HCT116 (cell line): ENCODE results near the gene ZNF282.

ENCODE experiments used
- CEBPB ChIP-seq: IDR thresholded peaks from 2 replicates; pipeline ENCODE4 v1.6.1; 2012; ENCODE audit warnings: low read depth
- CTCF ChIP-seq, 3 experiments: fragments of 200-600 bp in 1 of 3; sonication (generic) in 1 of 3; IDR thresholded peaks in 2 of 3; conservative IDR thresholded peaks in 1 of 3; 2 replicates each; pipeline ENCODE4 v1.5.1; 2012 to 2017; ENCODE audit warnings: low read depth in 2 of 3, low read length in 2 of 3, antibody characterized with exemption in 1 of 3, borderline replicate concordance in 1 of 3, control low read depth in 1 of 3, mild to moderate bottlenecking in 1 of 3, mixed read lengths in 1 of 3, mixed run types in 1 of 3, moderate library complexity in 1 of 3; ENCODE audit not compliant: insufficient read depth in 1 of 3
- EGR1 ChIP-seq: IDR thresholded peaks from 2 replicates; pipeline ENCODE4 v1.6.1; 2012; ENCODE audit warnings: low read depth
- EZH2 ChIP-seq: fragments of 200-600 bp; sonication (generic); IDR thresholded peaks from 2 replicates; pipeline ENCODE4 v1.6.1; 2017; ENCODE audit warnings: antibody characterized with exemption, mixed run types
- EZH2phosphoT487 ChIP-seq: fragments of 200-600 bp; IDR thresholded peaks from 2 replicates; pipeline ENCODE4 v1.6.1; 2018; ENCODE audit warnings: antibody characterized with exemption, borderline replicate concordance
- POLR2A ChIP-seq: IDR thresholded peaks from 2 replicates; pipeline ENCODE4 v1.7.0; 2011; ENCODE audit warnings: borderline replicate concordance; ENCODE audit not compliant: insufficient read depth, insufficient read length; ENCODE audit errors: extremely low read depth
- POLR2AphosphoS5 ChIP-seq: IDR thresholded peaks from 2 replicates; pipeline ENCODE4 v1.6.1; 2011; ENCODE audit warnings: mild to moderate bottlenecking, low read depth, low read length, moderate library complexity
- REST ChIP-seq: IDR thresholded peaks from 2 replicates; pipeline ENCODE4 v1.6.1; 2012; ENCODE audit warnings: low read depth
- ZBTB33 ChIP-seq: IDR thresholded peaks from 2 replicates; pipeline ENCODE4 v1.6.1; 2011; ENCODE audit warnings: mild to moderate bottlenecking, low read length, moderate library complexity; ENCODE audit not compliant: insufficient replicate concordance; ENCODE audit errors: extremely low read depth
- ZNF274 ChIP-seq: fragments of 200-500 bp; sonication (Bioruptor generic); IDR thresholded peaks from 2 replicates; pipeline ENCODE4 v1.6.1; 2014; ENCODE audit warnings: mild to moderate bottlenecking, low read depth, low read length, inconsistent platforms
- TF ChIP-seq, protein P1 (sequence below): IDR thresholded peaks from 2 replicates; pipeline ENCODE4 v1.6.1; 2012

GRCh38 chr7:149261316-149261828 lies 66.0 kb downstream of the ZNF282 start:
- TF ChIP-seq CTCF (IDR thresholded peaks at IDR 0.05 in 2 of 3, conservative IDR thresholded peaks at IDR 0.05 in 1 of 3; ENCODE audit: borderline replicate concordance in 1 of 3, insufficient read depth in 1 of 3, low read depth in 2 of 3, low read length in 2 of 3) = no peak
- no peak for TF ChIP-seq POLR2A
- no peak for TF ChIP-seq CEBPB
- TF ChIP-seq POLR2AphosphoS5 = no peak
- no peak for TF ChIP-seq EGR1
- TF ChIP-seq REST = no peak
- no peak for TF ChIP-seq ZBTB33
- no peak for TF ChIP-seq EZH2phosphoT487
- no peak for TF ChIP-seq ZNF274
- TF ChIP-seq, protein P1, sequence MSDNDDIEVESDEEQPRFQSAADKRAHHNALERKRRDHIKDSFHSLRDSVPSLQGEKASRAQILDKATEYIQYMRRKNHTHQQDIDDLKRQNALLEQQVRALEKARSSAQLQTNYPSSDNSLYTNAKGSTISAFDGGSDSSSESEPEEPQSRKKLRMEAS = no peak
- TF ChIP-seq EZH2 = no peak
